ENCODE results near the gene AMBP.

- no peak for TF ChIP-seq MAX (IDR thresholded peaks at IDR 0.05)
- TF ChIP-seq CTCF (IDR thresholded peaks at IDR 0.05; ENCODE audit: low read depth, low read length, missing input control): no peak
- no peak for TF ChIP-seq JUND (IDR thresholded peaks at IDR 0.05)
- TF ChIP-seq YY1 (IDR thresholded peaks at IDR 0.05): no peak
- TF ChIP-seq HNF4G (IDR thresholded peaks at IDR 0.05): no peak
- no peak for TF ChIP-seq TAF1 (conservative IDR thresholded peaks at IDR 0.05)
- TF ChIP-seq ATF3 (IDR thresholded peaks at IDR 0.05): no peak
- TF ChIP-seq RAD21 (IDR thresholded peaks at IDR 0.05): no peak
These were observed 48.4 kb upstream of the AMBP start for GRCh38 chr9:114126247-114127060.
